Mesothelial cell of epicardium (in vitro differentiated cells): ENCODE results near the gene CMSS1. TPM values are rescaled to one million over a fixed set of nuclear protein-coding genes. Genes with fewer than 3 reads are reported as not detected.

ENCODE experiments used
- DNase-seq, 2 experiments: peaks; one replicate each; pipeline ENCODE4 v3.0.0; 2021; ENCODE audit warnings: low spot score in 2 of 2; ENCODE audit not compliant: unreplicated experiment in 2 of 2
- H3K27ac Mint-ChIP-seq: 2 replicates; pipeline ENCODE4 v1.8.0; 2021; ENCODE audit warnings: mixed read lengths
- H3K27me3 Mint-ChIP-seq: 2 replicates; pipeline ENCODE4 v1.8.0; 2021; ENCODE audit warnings: low read depth, mixed read lengths
- H3K36me3 Mint-ChIP-seq: 2 replicates; pipeline ENCODE4 v1.8.0; 2021; ENCODE audit warnings: mixed read lengths
- H3K4me1 Mint-ChIP-seq: 2 replicates; pipeline ENCODE4 v1.8.0; 2021; ENCODE audit warnings: mixed read lengths
- H3K4me3 Mint-ChIP-seq: 2 replicates; pipeline ENCODE4 v1.8.0; 2021; ENCODE audit warnings: mild to moderate bottlenecking, moderate library complexity, mixed read lengths
- H3K9me3 Mint-ChIP-seq: 2 replicates; pipeline ENCODE4 v1.8.0; 2021; ENCODE audit warnings: mixed read lengths
- CTCF ChIP-seq: fragments of 200-600 bp; sonication (generic); IDR thresholded peaks from one replicate; pipeline ENCODE4 v1.5.0; 2021; ENCODE audit warnings: antibody characterized with exemption; ENCODE audit not compliant: unreplicated experiment
- total RNA-seq: library from RNA; stranded (reverse); gene quantifications from 3 replicates; pipeline ENCODE4 v1.2.1, GENCODE V29; 2021

CMSS1 gene
- total RNA-seq, 1 donor from 2014 or later, result 30.0 TPM

- TF ChIP-seq CTCF, result no peak
- H3K27ac Mint-ChIP-seq, result no peak overlapping the region
- H3K9me3 Mint-ChIP-seq, result peaks cover 9% of the 10 kb centered on the region
- DNase-seq, result no peak
- no peaks in the 10 kb centered on the region for H3K27me3 Mint-ChIP-seq
- H3K4me3 Mint-ChIP-seq, result no peak overlapping the region
- H3K4me1 Mint-ChIP-seq, result peaks cover 11% of the 10 kb centered on the region
- H3K36me3 Mint-ChIP-seq, result peaks cover 7% of the 10 kb centered on the region
These were observed 154.9 kb downstream of the CMSS1 start for GRCh38 chr3:99972380-99973104.

- H3K4me3 Mint-ChIP-seq, result no peak overlapping the region
- peaks cover 7% of the 10 kb centered on the region for H3K36me3 Mint-ChIP-seq
These were observed 157.3 kb downstream of the CMSS1 start for GRCh38 chr3:99974989-99975388.

DNA sequence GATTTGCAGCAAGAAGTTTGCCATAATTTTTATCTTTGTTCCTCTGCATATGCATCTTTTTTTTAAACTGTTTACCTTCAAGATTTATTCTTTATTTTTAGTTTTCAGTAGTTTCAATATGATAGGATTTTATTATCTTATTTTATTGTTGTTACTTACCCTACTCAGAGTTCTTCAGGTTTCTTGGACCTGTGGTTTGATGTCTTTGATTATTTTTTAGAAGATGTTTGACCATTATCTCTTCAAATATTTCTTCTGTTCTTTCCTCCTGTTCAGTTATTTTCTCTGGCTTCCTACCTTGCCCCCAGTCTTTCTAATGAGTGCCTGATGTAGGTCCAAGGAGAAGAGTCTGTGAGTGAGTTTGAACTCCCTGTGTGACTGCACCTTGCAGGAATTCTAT lies 158.9 kb downstream of the CMSS1 start:
- Mint-ChIP-seq H3K36me3 (peaks cover 7% of the 10 kb centered on the region), H3K4me3 (no peak overlapping the region), H3K27me3 (no peaks in the 10 kb centered on the region), H3K27ac (no peak overlapping the region), H3K4me1 (peaks cover 11% of the 10 kb centered on the region), H3K9me3 (peaks cover 13% of the 10 kb centered on the region)
- TF ChIP-seq CTCF, result no peak
- no peak for DNase-seq

More at GRCh38 chr3:99974989-99975388, 157.3 kb downstream of the CMSS1 start:
- no peak for TF ChIP-seq CTCF
- H3K9me3 Mint-ChIP-seq, result peaks cover 13% of the 10 kb centered on the region
- no peak overlapping the region for H3K27ac Mint-ChIP-seq
- peaks cover 11% of the 10 kb centered on the region for H3K4me1 Mint-ChIP-seq
- no peaks in the 10 kb centered on the region for H3K27me3 Mint-ChIP-seq
- no peak for DNase-seq

- Mint-ChIP-seq H3K36me3 (peaks cover 7% of the 10 kb centered on the region), H3K27me3 (no peaks in the 10 kb centered on the region), H3K4me3 (no peak overlapping the region), H3K9me3 (peaks cover 13% of the 10 kb centered on the region), H3K27ac (no peak overlapping the region), H3K4me1 (peaks cover 11% of the 10 kb centered on the region)
- DNase-seq, result no peak
- TF ChIP-seq CTCF, result no peak
These were observed 160.6 kb downstream of the CMSS1 start for GRCh38 chr3:99978221-99978620.

DNA sequence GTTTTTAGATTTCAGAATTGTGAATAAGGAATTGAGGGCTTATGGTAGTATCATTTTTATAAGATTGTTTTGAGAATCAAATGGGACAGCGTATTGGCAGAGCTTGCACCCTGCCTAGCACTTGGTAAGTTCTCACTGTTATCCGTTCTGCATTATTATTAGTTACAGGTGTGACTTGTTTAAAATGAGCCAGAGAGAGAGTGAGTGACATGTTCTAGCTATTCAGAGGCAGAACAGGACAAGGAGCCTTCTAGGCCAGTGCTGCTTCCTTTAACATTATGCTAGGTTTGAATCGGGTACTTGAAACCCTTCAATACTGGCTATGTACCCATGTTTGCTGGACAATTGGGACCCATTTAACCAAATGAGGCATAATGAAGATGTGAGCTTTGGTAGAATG lies 162.9 kb downstream of the CMSS1 start:
- Mint-ChIP-seq H3K36me3 (peaks cover 7% of the 10 kb centered on the region), H3K27me3 (no peaks in the 10 kb centered on the region), H3K9me3 (peaks cover 13% of the 10 kb centered on the region), H3K27ac (no peak overlapping the region), H3K4me3 (no peak overlapping the region), H3K4me1 (peaks cover 18% of the 10 kb centered on the region)
- DNase-seq, result no peak
- TF ChIP-seq CTCF, result no peak
